Measurements from ENCODE around the gene ARHGAP5. TPM values are rescaled to one million over a fixed set of nuclear protein-coding genes. Genes with fewer than 3 reads are reported as not detected.

The ARHGAP5 gene
- total and polyA plus RNA-seq, 9 of the 15 experiments (the other 6 are each of a cell fraction or from before 2014, with no cell fraction given), result 3.1 to 21.8 (median 12.1) TPM

DNA sequence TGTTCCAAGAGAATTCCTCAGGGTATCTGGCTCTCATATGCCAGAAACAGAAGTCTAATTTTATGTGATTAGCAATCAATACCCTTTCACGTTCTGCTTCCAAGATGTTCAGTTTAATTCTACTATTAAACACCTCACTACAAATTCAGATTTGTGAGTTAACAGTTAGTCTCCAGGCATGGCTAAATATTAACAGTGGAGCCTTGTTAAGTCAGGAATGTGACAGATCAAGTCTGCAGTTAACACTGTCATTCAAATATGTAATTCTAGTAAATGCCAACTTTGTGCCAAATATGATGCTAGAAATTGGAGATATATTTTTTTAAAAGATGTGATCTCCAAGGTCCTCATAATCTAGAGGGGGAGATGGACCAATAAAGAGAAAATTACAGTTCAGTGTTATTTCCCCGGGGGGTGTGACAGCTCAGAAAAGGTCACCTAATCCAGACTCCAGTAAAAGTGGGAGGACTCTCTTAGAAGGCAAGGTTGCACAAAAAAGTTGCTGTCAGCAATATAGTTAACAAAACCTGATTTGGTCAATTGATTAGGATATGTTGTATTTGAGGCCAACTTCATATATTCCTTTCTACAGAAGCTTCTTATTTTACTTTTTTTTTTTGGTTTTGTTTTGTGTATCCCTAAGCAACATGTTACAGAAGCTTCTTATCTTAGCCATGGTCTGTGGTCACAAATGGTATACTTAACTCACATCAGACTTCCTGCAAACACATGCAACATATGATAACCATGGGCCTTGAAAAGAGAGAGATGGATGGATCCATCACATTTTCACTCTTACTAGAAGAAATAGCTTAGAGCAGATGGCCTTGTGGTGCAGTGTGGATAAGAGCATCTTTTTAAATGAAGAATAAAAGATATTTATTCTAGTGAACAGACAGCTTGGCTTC, 106.3 kb downstream of the ARHGAP5 start (continued):
- TF ChIP-seq, protein P1, sequence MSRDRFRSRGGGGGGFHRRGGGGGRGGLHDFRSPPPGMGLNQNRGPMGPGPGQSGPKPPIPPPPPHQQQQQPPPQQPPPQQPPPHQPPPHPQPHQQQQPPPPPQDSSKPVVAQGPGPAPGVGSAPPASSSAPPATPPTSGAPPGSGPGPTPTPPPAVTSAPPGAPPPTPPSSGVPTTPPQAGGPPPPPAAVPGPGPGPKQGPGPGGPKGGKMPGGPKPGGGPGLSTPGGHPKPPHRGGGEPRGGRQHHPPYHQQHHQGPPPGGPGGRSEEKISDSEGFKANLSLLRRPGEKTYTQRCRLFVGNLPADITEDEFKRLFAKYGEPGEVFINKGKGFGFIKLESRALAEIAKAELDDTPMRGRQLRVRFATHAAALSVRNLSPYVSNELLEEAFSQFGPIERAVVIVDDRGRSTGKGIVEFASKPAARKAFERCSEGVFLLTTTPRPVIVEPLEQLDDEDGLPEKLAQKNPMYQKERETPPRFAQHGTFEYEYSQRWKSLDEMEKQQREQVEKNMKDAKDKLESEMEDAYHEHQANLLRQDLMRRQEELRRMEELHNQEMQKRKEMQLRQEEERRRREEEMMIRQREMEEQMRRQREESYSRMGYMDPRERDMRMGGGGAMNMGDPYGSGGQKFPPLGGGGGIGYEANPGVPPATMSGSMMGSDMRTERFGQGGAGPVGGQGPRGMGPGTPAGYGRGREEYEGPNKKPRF (IDR thresholded peaks at IDR 0.05; ENCODE audit: low read depth, low read length), result no peak
- TF ChIP-seq TAL1 (IDR thresholded peaks at IDR 0.05), result peak; percentile 44
- TF ChIP-seq ZNF785 (CRISPR knock-in tag; IDR thresholded peaks at IDR 0.05), result no peak
- no peak for TF ChIP-seq POLR2G (IDR thresholded peaks at IDR 0.05; ENCODE audit: low read depth, low read length)
- TF ChIP-seq TCF7 (IDR thresholded peaks at IDR 0.05; ENCODE audit: borderline replicate concordance), result no peak
- peak; percentile 27; the same call in 1 of the 2 replicates for TF ChIP-seq SMARCA4 (IDR thresholded peaks at IDR 0.05)
- TF ChIP-seq ZBTB7A (IDR thresholded peaks at IDR 0.05; ENCODE audit: borderline replicate concordance, control insufficient read depth, low read depth, low read length), result no peak
- 0 out of 2 replicates have a peak, but pooled peaks have one; percentile 16 for TF ChIP-seq FOXM1 (IDR thresholded peaks at IDR 0.05; ENCODE audit: low read depth)
- no peak for TF ChIP-seq FOXM1 (CRISPR knock-in tag; IDR thresholded peaks at IDR 0.05; ENCODE audit: low read depth)
- TF ChIP-seq ZNF445 (CRISPR knock-in tag; IDR thresholded peaks at IDR 0.05; ENCODE audit: low read depth), result no peak
- TF ChIP-seq MAZ (CRISPR knock-in tag; conservative IDR thresholded peaks at IDR 0.05 in 1 of 2, IDR thresholded peaks at IDR 0.05 in 1 of 2), result no peak
- peak; percentile 53 for TF ChIP-seq TEAD4 (IDR thresholded peaks at IDR 0.05; ENCODE audit: low read length)
- no peak for TF ChIP-seq TEAD4 (CRISPR knock-in tag; IDR thresholded peaks at IDR 0.05; ENCODE audit: borderline replicate concordance)
- TF ChIP-seq, protein P2, sequence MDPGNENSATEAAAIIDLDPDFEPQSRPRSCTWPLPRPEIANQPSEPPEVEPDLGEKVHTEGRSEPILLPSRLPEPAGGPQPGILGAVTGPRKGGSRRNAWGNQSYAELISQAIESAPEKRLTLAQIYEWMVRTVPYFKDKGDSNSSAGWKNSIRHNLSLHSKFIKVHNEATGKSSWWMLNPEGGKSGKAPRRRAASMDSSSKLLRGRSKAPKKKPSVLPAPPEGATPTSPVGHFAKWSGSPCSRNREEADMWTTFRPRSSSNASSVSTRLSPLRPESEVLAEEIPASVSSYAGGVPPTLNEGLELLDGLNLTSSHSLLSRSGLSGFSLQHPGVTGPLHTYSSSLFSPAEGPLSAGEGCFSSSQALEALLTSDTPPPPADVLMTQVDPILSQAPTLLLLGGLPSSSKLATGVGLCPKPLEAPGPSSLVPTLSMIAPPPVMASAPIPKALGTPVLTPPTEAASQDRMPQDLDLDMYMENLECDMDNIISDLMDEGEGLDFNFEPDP (CRISPR knock-in tag; IDR thresholded peaks at IDR 0.05), result no peak
- no peak for TF ChIP-seq BRD4 (IDR thresholded peaks at IDR 0.05)
- TF ChIP-seq ZNF316 (IDR thresholded peaks at IDR 0.05), result peak; percentile 73
- 0 out of 2 replicates have a peak, but pooled peaks have one; percentile 13 for TF ChIP-seq GABPA (tag; conservative IDR thresholded peaks at IDR 0.05; ENCODE audit: low read depth)
- TF ChIP-seq TCF3 (CRISPR knock-in tag; IDR thresholded peaks at IDR 0.05), result peak; percentile 39
- no peak for TF ChIP-seq ZNF583 (CRISPR knock-in tag; IDR thresholded peaks at IDR 0.05)
- peak in 1 of 2 experiments; percentile 40; a peak in 1 of 4 replicates for TF ChIP-seq TRIM24 (IDR thresholded peaks at IDR 0.05)
- peak; percentile 39; the same call in 1 of the 2 replicates for TF ChIP-seq RFX1 (IDR thresholded peaks at IDR 0.05)
- TF ChIP-seq, protein P3, sequence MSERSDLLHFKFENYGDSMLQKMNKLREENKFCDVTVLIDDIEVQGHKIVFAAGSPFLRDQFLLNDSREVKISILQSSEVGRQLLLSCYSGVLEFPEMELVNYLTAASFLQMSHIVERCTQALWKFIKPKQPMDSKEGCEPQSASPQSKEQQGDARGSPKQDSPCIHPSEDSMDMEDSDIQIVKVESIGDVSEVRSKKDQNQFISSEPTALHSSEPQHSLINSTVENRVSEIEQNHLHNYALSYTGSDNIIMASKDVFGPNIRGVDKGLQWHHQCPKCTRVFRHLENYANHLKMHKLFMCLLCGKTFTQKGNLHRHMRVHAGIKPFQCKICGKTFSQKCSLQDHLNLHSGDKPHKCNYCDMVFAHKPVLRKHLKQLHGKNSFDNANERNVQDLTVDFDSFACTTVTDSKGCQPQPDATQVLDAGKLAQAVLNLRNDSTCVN (CRISPR knock-in tag; IDR thresholded peaks at IDR 0.05), result no peak
- TF ChIP-seq, protein P4, sequence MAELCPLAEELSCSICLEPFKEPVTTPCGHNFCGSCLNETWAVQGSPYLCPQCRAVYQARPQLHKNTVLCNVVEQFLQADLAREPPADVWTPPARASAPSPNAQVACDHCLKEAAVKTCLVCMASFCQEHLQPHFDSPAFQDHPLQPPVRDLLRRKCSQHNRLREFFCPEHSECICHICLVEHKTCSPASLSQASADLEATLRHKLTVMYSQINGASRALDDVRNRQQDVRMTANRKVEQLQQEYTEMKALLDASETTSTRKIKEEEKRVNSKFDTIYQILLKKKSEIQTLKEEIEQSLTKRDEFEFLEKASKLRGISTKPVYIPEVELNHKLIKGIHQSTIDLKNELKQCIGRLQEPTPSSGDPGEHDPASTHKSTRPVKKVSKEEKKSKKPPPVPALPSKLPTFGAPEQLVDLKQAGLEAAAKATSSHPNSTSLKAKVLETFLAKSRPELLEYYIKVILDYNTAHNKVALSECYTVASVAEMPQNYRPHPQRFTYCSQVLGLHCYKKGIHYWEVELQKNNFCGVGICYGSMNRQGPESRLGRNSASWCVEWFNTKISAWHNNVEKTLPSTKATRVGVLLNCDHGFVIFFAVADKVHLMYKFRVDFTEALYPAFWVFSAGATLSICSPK (IDR thresholded peaks at IDR 0.05; ENCODE audit: borderline replicate concordance), result no peak

All from K562 (cell line).